Panc1 (cell line): ENCODE results near the gene SHC3.

ENCODE experiments used
- POLR2AphosphoS5 ChIP-seq: IDR thresholded peaks from 2 replicates; pipeline ENCODE4 v1.6.1; 2012; ENCODE audit warnings: mild to moderate bottlenecking, low read depth, low read length, moderate library complexity
- TCF7L2 ChIP-seq: IDR thresholded peaks from 2 replicates; pipeline ENCODE4 v1.6.1; 2011; ENCODE audit warnings: mild to moderate bottlenecking, low read depth, low read length, inconsistent platforms
- TF ChIP-seq, protein P1 (sequence below): fragments of 450-650 bp; IDR thresholded peaks from 2 replicates; pipeline ENCODE4 v1.5.1; 2017; ENCODE audit warnings: mild to moderate bottlenecking
- TF ChIP-seq, protein P2 (sequence below), 2 experiments: IDR thresholded peaks; 2 replicates each; pipeline ENCODE4 v1.6.1; 2011 to 2012; ENCODE audit warnings: low read depth in 2 of 2, control low read depth in 1 of 2, low read length in 1 of 2, mild to moderate bottlenecking in 1 of 2, moderate library complexity in 1 of 2; ENCODE audit not compliant: insufficient read depth in 1 of 2

DNA sequence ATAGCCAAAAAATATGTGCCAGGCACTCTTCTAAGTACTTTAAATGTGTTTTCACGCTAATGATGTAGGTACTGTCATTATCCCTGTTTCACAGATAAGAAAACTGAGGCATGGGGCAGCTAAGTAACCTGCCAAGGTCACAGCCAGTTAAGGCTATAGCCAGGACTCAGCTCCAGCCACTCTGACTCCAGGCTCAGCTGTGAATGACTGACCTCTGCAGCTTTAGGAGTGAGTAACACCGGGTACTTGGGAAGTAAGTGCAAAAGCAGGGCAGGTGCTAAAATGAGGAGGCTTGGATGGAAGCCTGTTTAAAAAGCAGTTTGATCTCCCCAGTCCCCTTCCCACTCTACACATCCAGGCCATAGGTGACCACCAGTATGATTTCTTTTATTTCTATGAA lies 10.6 kb upstream of the SHC3 start:
- TF ChIP-seq POLR2AphosphoS5 (no peak), TCF7L2 (no peak)
- TF ChIP-seq, protein P1, sequence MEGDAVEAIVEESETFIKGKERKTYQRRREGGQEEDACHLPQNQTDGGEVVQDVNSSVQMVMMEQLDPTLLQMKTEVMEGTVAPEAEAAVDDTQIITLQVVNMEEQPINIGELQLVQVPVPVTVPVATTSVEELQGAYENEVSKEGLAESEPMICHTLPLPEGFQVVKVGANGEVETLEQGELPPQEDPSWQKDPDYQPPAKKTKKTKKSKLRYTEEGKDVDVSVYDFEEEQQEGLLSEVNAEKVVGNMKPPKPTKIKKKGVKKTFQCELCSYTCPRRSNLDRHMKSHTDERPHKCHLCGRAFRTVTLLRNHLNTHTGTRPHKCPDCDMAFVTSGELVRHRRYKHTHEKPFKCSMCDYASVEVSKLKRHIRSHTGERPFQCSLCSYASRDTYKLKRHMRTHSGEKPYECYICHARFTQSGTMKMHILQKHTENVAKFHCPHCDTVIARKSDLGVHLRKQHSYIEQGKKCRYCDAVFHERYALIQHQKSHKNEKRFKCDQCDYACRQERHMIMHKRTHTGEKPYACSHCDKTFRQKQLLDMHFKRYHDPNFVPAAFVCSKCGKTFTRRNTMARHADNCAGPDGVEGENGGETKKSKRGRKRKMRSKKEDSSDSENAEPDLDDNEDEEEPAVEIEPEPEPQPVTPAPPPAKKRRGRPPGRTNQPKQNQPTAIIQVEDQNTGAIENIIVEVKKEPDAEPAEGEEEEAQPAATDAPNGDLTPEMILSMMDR: peak; percentile 17; the same call in 1 of the 2 replicates
- TF ChIP-seq, protein P2, sequence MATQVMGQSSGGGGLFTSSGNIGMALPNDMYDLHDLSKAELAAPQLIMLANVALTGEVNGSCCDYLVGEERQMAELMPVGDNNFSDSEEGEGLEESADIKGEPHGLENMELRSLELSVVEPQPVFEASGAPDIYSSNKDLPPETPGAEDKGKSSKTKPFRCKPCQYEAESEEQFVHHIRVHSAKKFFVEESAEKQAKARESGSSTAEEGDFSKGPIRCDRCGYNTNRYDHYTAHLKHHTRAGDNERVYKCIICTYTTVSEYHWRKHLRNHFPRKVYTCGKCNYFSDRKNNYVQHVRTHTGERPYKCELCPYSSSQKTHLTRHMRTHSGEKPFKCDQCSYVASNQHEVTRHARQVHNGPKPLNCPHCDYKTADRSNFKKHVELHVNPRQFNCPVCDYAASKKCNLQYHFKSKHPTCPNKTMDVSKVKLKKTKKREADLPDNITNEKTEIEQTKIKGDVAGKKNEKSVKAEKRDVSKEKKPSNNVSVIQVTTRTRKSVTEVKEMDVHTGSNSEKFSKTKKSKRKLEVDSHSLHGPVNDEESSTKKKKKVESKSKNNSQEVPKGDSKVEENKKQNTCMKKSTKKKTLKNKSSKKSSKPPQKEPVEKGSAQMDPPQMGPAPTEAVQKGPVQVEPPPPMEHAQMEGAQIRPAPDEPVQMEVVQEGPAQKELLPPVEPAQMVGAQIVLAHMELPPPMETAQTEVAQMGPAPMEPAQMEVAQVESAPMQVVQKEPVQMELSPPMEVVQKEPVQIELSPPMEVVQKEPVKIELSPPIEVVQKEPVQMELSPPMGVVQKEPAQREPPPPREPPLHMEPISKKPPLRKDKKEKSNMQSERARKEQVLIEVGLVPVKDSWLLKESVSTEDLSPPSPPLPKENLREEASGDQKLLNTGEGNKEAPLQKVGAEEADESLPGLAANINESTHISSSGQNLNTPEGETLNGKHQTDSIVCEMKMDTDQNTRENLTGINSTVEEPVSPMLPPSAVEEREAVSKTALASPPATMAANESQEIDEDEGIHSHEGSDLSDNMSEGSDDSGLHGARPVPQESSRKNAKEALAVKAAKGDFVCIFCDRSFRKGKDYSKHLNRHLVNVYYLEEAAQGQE (IDR thresholded peaks at IDR 0.05; ENCODE audit: insufficient read depth in 1 of 2, low read depth in 2 of 2, low read length in 1 of 2): no peak
